Measurements from ENCODE around the gene MAN1A1. TPM values are rescaled to one million over a fixed set of nuclear protein-coding genes. Genes with fewer than 3 reads are reported as not detected.

The MAN1A1 gene
- total RNA-seq, 1 experiment from 2014 or later = 19.0 TPM

- intact Hi-C loops (cut with micrococcal nuclease) = no loop called here
- no TSS peak for BruUV-seq (replicated peaks)
- no peak overlapping the region for H2AFZ ChIP-seq (ENCODE audit: low read length)
- no peaks in the 10 kb centered on the region for H3F3A ChIP-seq (ENCODE audit: low read length, unreplicated experiment)
- ATAC-seq (no peak), DNase-seq (no peak)
- no peaks in the 10 kb centered on the region for H3K27me3 ChIP-seq (ENCODE audit: low read length)
- H3K9me3 ChIP-seq (ENCODE audit: low read length) = no peaks in the 10 kb centered on the region
- no peaks in the 10 kb centered on the region for H3K36me3 ChIP-seq (ENCODE audit: low read depth, low read length)
- H3K4me3 ChIP-seq (ENCODE audit: low read length) = no peak overlapping the region
- no peaks in the 10 kb centered on the region for H3K4me1 ChIP-seq (ENCODE audit: insufficient read depth, low read length)
- CTCF ChIA-PET = interaction anchor here (0.6 kb wide), 1 partner anchor 44 kb away, joined by 5 read pairs; no protein-coding TSS in a partner anchor
- no peaks in the 10 kb centered on the region for H4K20me1 ChIP-seq (ENCODE audit: low read length)
- POLR2A ChIA-PET (ENCODE audit: unreplicated experiment) = no interaction called here
- H3K9ac ChIP-seq (ENCODE audit: low read length) = no peak overlapping the region
- TF ChIP-seq EZH2 (IDR thresholded peaks at IDR 0.05; ENCODE audit: low read length, unreplicated experiment) (no peak), EZH2phosphoT487 (IDR thresholded peaks at IDR 0.05; ENCODE audit: borderline replicate concordance, low read length) (no peak), CTCF (conservative IDR thresholded peaks at IDR 0.05; ENCODE audit: low read depth, low read length) (no peak)
- no peak overlapping the region for H3K27ac ChIP-seq (ENCODE audit: low read length)
- H3K4me2 ChIP-seq (ENCODE audit: low read length) = no peak overlapping the region
- H3K79me2 ChIP-seq (ENCODE audit: low read length) = no peaks in the 10 kb centered on the region
- no peaks in the 10 kb centered on the region for H3K9me2 ChIP-seq (replicated peaks; ENCODE audit: low read length)
Observed at GRCh38 chr6:119173249-119174084, 176.1 kb downstream of the MAN1A1 start.

- no peak overlapping the region for H3K9ac ChIP-seq (ENCODE audit: low read length)
- H3K4me1 ChIP-seq (ENCODE audit: insufficient read depth, low read length) = no peaks in the 10 kb centered on the region
- intact Hi-C loops (cut with micrococcal nuclease) = no loop called here
- DNase-seq = peak; percentile 25
- H3K4me3 ChIP-seq (ENCODE audit: low read length) = no peak overlapping the region
- CTCF ChIA-PET = interaction anchor here (0.6 kb wide), 1 partner anchor 44 kb away, joined by 5 read pairs; no protein-coding TSS in a partner anchor
- no peak overlapping the region for H3K4me2 ChIP-seq (ENCODE audit: low read length)
- no peak for TF ChIP-seq EZH2 (IDR thresholded peaks at IDR 0.05; ENCODE audit: low read length, unreplicated experiment)
- no peak for TF ChIP-seq CTCF (conservative IDR thresholded peaks at IDR 0.05; ENCODE audit: low read depth, low read length)
- no peak for TF ChIP-seq EZH2phosphoT487 (IDR thresholded peaks at IDR 0.05; ENCODE audit: borderline replicate concordance, low read length)
- no peaks in the 10 kb centered on the region for H3K36me3 ChIP-seq (ENCODE audit: low read depth, low read length)
- H3F3A ChIP-seq (ENCODE audit: low read length, unreplicated experiment) = no peaks in the 10 kb centered on the region
- POLR2A ChIA-PET (ENCODE audit: unreplicated experiment) = no interaction called here
- no peaks in the 10 kb centered on the region for H3K27me3 ChIP-seq (ENCODE audit: low read length)
- H4K20me1 ChIP-seq (ENCODE audit: low read length) = no peaks in the 10 kb centered on the region
- ATAC-seq = no peak
- H3K9me2 ChIP-seq (replicated peaks; ENCODE audit: low read length) = no peaks in the 10 kb centered on the region
- H3K9me3 ChIP-seq (ENCODE audit: low read length) = no peaks in the 10 kb centered on the region
- BruUV-seq (replicated peaks) = no TSS peak
- no peaks in the 10 kb centered on the region for H3K79me2 ChIP-seq (ENCODE audit: low read length)
- no peak overlapping the region for H2AFZ ChIP-seq (ENCODE audit: low read length)
- H3K27ac ChIP-seq (ENCODE audit: low read length) = no peak overlapping the region
Observed at GRCh38 chr6:119172824-119173223, 176.7 kb downstream of the MAN1A1 start.

Measured in PC-3 (cell line).